Measurements from ENCODE around the gene GPX4.

DNA sequence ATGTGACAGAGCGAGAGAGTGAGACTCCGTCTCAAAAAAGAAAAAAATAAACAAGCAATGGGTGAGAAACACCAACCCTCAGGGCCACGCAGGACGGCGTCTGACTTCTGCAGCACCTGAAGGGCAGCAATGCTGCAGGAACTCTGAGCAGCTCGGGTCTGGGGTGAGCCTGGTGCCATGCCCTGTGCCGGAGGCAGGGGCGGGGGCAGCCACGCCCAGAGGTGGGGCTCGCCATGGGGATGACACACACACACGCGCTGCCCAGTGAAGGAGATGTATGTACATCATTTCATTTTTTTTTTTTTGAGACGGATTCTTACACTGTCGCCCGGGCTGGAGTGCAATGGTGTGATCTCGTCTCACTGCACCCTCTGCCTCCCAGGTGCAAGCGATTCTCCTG is 24.3 kb downstream of the GPX4 start:
- no peak for TF ChIP-seq POLR2A (IDR thresholded peaks at IDR 0.05)
- TF ChIP-seq, protein P1, sequence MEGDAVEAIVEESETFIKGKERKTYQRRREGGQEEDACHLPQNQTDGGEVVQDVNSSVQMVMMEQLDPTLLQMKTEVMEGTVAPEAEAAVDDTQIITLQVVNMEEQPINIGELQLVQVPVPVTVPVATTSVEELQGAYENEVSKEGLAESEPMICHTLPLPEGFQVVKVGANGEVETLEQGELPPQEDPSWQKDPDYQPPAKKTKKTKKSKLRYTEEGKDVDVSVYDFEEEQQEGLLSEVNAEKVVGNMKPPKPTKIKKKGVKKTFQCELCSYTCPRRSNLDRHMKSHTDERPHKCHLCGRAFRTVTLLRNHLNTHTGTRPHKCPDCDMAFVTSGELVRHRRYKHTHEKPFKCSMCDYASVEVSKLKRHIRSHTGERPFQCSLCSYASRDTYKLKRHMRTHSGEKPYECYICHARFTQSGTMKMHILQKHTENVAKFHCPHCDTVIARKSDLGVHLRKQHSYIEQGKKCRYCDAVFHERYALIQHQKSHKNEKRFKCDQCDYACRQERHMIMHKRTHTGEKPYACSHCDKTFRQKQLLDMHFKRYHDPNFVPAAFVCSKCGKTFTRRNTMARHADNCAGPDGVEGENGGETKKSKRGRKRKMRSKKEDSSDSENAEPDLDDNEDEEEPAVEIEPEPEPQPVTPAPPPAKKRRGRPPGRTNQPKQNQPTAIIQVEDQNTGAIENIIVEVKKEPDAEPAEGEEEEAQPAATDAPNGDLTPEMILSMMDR (IDR thresholded peaks at IDR 0.05), result no peak
